Prostate gland (tissue), 2 donors: ENCODE data around the gene BRME1. TPM values are rescaled to one million over a fixed set of nuclear protein-coding genes. Genes with fewer than 3 reads are reported as not detected.

Experiments used
- DNase-seq: peaks from one replicate; pipeline ENCODE4 v3.0.0-alpha.2; 2019; ENCODE audit warnings: low spot score
- H3K27ac ChIP-seq, 2 donors: fragments of 200-600 bp; sonication (generic); 2 replicates each; pipeline ENCODE4 v1.5.1; 2017 to 2019
- H3K27me3 ChIP-seq: fragments of 200-600 bp; sonication (generic); replicated peaks from 2 replicates; pipeline ENCODE4 v1.5.1; 2019; ENCODE audit not compliant: insufficient read depth
- H3K36me3 ChIP-seq, 2 donors: fragments of 200-600 bp; sonication (generic); 1 replicate in 1 of 2; 2 replicates in 1 of 2; pipeline versions ENCODE4 v1.5.1 to v1.8.1; 2017 to 2019
- H3K4me1 ChIP-seq: fragments of 200-600 bp; sonication (generic); replicated peaks from 2 replicates; pipeline ENCODE4 v1.5.1; 2019
- H3K4me3 ChIP-seq, 2 donors: fragments of 200-600 bp; sonication (generic); 2 replicates each; pipeline ENCODE4 v1.5.1; 2017 to 2019
- H3K9me3 ChIP-seq: fragments of 200-600 bp; sonication (generic); 2 replicates; pipeline ENCODE4 v1.5.1; 2017
- POLR2A ChIP-seq: fragments of 450-650 bp; IDR thresholded peaks from one replicate; pipeline ENCODE4 v1.6.1; 2016; ENCODE audit warnings: antibody characterized with exemption, mild to moderate bottlenecking
- POLR2AphosphoS5 ChIP-seq: sonication (generic); formaldehyde crosslinking; IDR thresholded peaks from one replicate; pipeline ENCODE4 v1.6.1; 2017; ENCODE audit warnings: antibody characterized with exemption
- WGBS: methylation state at CpG from one replicate; pipeline ENCODE4 v1.1.5; 2018; 5-methylcytosine and 5-hydroxymethylcytosine counted together
- intact Hi-C: fragments of 100-400 bp; cut with DNase I; formaldehyde crosslinking; loops from one replicate; pipeline ENCODE4 v1.14.2; 2022
- total RNA-seq, 2 donors: library from RNA; depleted of rRNA; stranded (reverse); fragments of >200 nt; gene quantifications; one replicate each; pipeline ENCODE4 v1.1.0, GENCODE V29; 2016
- TF ChIP-seq, protein P1 (sequence below), 4 experiments: fragments of 200-600 bp in 2 of 4; fragments of 450-650 bp in 2 of 4; sonication (generic) in 2 of 4; IDR thresholded peaks; 1 replicate in 3 of 4; 2 replicates in 1 of 4; pipeline ENCODE4 v1.5.1; 2016 to 2019; ENCODE audit warnings: antibody characterized with exemption in 4 of 4, mild to moderate bottlenecking in 2 of 4, moderate library complexity in 2 of 4

Gene BRME1
- total RNA-seq, 2 donors from 2014 or later, result 2.0 to 12.6 TPM

- H3K4me3 ChIP-seq, result peak overlapping the region in 1 of 2 donors; percentile 9
- TF ChIP-seq POLR2AphosphoS5, result no peak
- TF ChIP-seq POLR2A, result no peak
- TF ChIP-seq, protein P1, sequence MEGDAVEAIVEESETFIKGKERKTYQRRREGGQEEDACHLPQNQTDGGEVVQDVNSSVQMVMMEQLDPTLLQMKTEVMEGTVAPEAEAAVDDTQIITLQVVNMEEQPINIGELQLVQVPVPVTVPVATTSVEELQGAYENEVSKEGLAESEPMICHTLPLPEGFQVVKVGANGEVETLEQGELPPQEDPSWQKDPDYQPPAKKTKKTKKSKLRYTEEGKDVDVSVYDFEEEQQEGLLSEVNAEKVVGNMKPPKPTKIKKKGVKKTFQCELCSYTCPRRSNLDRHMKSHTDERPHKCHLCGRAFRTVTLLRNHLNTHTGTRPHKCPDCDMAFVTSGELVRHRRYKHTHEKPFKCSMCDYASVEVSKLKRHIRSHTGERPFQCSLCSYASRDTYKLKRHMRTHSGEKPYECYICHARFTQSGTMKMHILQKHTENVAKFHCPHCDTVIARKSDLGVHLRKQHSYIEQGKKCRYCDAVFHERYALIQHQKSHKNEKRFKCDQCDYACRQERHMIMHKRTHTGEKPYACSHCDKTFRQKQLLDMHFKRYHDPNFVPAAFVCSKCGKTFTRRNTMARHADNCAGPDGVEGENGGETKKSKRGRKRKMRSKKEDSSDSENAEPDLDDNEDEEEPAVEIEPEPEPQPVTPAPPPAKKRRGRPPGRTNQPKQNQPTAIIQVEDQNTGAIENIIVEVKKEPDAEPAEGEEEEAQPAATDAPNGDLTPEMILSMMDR (IDR thresholded peaks at IDR 0.05), result no peak
- H3K36me3 ChIP-seq, result no peaks in the 10 kb centered on the region
- no peaks in the 10 kb centered on the region for H3K9me3 ChIP-seq
- no peak for DNase-seq
- no peaks in the 10 kb centered on the region for H3K4me1 ChIP-seq
- intact Hi-C loops, result no loop called here
- H3K27ac ChIP-seq, result no peak overlapping the region
- no peaks in the 10 kb centered on the region for H3K27me3 ChIP-seq
- 20% methylated on average over 19 of the region's 29 CpGs for WGBS
These were observed 31.8 kb upstream of the BRME1 start for GRCh38 chr19:13937479-13938300.

DNA sequence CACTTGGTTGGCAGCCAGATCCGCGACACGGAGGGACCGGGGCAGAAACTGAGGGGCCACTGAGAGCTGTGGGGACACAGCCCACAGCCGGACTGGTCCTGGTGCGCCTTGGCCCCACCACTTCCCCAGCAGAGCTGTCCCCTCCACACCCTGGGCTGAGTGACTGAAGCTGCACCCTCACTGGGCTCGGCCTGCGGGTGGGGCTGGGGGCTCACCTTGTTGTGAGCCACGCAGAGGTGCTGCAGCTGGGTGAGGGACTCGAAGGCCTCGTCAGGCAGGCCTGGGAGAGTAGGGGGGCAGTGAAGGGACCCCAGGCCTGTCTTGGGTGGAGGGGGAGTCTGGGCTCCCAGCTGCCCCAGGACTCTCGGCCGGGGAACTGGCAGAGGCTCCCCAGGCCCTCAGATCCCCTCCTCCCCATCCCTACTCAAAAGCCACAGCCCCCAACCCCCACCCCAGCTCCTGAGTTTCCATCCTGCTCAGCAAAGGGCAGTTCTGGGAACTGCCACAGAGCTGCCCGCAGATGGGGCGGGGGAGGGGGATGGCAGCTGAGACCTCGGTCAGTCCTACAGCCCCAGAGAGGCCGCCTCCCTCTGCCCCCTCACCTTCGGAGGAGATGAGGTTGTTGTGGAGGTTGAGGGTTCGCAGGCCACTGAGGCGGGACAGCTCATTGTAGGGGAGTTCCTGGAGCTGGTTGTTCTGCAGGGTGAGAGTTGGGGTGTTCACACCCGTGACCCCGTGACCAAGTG is 30.0 kb upstream of the BRME1 start:
- H3K27me3 ChIP-seq, result no peaks in the 10 kb centered on the region
- intact Hi-C loops, result no loop called here
- 76% methylated on average over 22 of the region's 22 CpGs for WGBS
- H3K4me3 ChIP-seq, result no peak overlapping the region
- H3K36me3 ChIP-seq, result no peaks in the 10 kb centered on the region
- TF ChIP-seq POLR2AphosphoS5 (no peak), POLR2A (no peak)
- TF ChIP-seq, protein P1 (IDR thresholded peaks at IDR 0.05), result no peak
- no peaks in the 10 kb centered on the region for H3K9me3 ChIP-seq
- H3K27ac ChIP-seq, result no peak overlapping the region
- DNase-seq, result no peak
- no peaks in the 10 kb centered on the region for H3K4me1 ChIP-seq

DNA sequence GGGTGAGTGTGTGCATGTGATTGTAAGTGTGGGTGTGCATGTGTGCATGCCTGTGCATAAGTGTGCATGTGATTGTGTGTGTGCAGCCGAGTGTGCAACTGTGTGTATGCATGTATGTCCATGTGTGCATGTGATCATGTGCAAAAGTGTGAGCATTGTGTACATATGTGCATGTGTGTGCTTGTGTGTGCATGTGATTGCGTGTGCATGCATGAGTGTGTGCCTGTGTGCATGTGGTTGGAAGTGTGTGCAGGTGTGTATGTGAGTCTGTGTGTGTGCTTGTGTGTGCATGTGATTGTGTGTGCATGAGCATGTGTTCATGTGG is 28.8 kb upstream of the BRME1 start:
- H3K9me3 ChIP-seq, result no peaks in the 10 kb centered on the region
- TF ChIP-seq POLR2A, result no peak
- no peak for TF ChIP-seq POLR2AphosphoS5
- TF ChIP-seq, protein P1 (IDR thresholded peaks at IDR 0.05), result no peak
- DNase-seq, result no peak
- no peak overlapping the region for H3K4me3 ChIP-seq
- intact Hi-C loops, result no loop called here
- 97% methylated on average over 2 of the region's 2 CpGs for WGBS
- no peaks in the 10 kb centered on the region for H3K27me3 ChIP-seq
- no peak overlapping the region for H3K27ac ChIP-seq
- H3K36me3 ChIP-seq, result no peaks in the 10 kb centered on the region
- H3K4me1 ChIP-seq, result no peaks in the 10 kb centered on the region

DNA sequence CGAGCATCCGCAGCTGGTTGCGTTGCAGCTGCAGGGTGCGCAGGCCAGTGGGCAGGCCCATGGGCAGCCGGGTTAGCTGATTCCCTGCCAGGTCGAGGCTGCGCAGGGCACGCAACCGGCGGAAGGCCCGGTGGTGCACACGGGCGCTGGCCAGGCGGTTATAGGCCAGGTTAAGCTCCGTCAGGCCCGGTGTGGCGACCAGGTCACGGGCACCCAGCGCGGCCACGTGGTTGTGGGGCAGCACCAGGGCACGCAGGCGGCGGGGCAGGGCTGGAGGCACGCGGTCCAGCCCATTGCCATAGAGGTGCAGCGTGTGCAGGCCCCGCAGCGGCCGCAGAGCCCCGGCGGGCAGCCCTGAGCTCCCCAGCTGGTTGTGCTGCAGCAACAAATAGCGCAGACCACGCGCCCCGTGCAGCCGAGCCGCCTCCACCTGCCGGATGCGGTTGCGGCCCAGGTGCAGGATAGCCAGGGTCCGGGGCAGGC is 27.0 kb upstream of the BRME1 start:
- Histone ChIP-seq H3K4me3 (no peak overlapping the region), H3K27me3 (no peaks in the 10 kb centered on the region), H3K36me3 (no peaks in the 10 kb centered on the region), H3K4me1 (no peaks in the 10 kb centered on the region), H3K27ac (no peak overlapping the region), H3K9me3 (no peaks in the 10 kb centered on the region)
- DNase-seq, result no peak
- WGBS, result 91% methylated on average over 27 of the region's 42 CpGs
- no peak for TF ChIP-seq POLR2A
- TF ChIP-seq, protein P1 (IDR thresholded peaks at IDR 0.05), result no peak
- intact Hi-C loops, result no loop called here
